Measurements from ENCODE around the gene CDC73.

- TF ChIP-seq ARNTL (CRISPR knock-in tag; IDR thresholded peaks at IDR 0.05; ENCODE audit: borderline replicate concordance, low read depth) (no peak), ZFP3 (CRISPR knock-in tag; IDR thresholded peaks at IDR 0.05) (no peak), GLIS3 (CRISPR knock-in tag; IDR thresholded peaks at IDR 0.05) (no peak), CREB5 (CRISPR knock-in tag; IDR thresholded peaks at IDR 0.05; ENCODE audit: low read depth) (no peak), ZNF565 (CRISPR knock-in tag; conservative IDR thresholded peaks at IDR 0.05; ENCODE audit: low read depth) (no peak)
These were observed 17.3 kb upstream of the CDC73 start for GRCh38 chr1:193104502-193104906.

Data from SK-N-SH treated with all-trans-retinoic acid at 6 μM for 48 hours (cell line).